Measurements from ENCODE around the gene IMMP1L. TPM values are rescaled to one million over a fixed set of nuclear protein-coding genes. Genes with fewer than 3 reads are reported as not detected.

IMMP1L gene
- total RNA-seq, 1 donor from 2014 or later = 27.1 TPM

GRCh38 chr11:31421820-31422219 lies 87.6 kb downstream of the IMMP1L start:
- DNase-seq (ENCODE audit: low read depth) = no peak
- H3K36me3 ChIP-seq (ENCODE audit: control insufficient read depth, insufficient read depth, low read length) = no peaks in the 10 kb centered on the region
- TF ChIP-seq CTCF (IDR thresholded peaks at IDR 0.05; ENCODE audit: insufficient read depth, low read length, poor library complexity, severe bottlenecking) = no peak
- H3K4me3 ChIP-seq (ENCODE audit: low read depth, low read length) = no peak overlapping the region
- no peaks in the 10 kb centered on the region for H3K27me3 ChIP-seq (ENCODE audit: control insufficient read depth, insufficient read depth, low read length)

- H3K4me3 ChIP-seq (ENCODE audit: low read depth, low read length) = no peak overlapping the region
- no peak for TF ChIP-seq CTCF (IDR thresholded peaks at IDR 0.05; ENCODE audit: insufficient read depth, low read length, poor library complexity, severe bottlenecking)
- H3K27me3 ChIP-seq (ENCODE audit: control insufficient read depth, insufficient read depth, low read length) = no peaks in the 10 kb centered on the region
- H3K36me3 ChIP-seq (ENCODE audit: control insufficient read depth, insufficient read depth, low read length) = no peaks in the 10 kb centered on the region
- DNase-seq (ENCODE audit: low read depth) = no peak
Observed at GRCh38 chr11:31419669-31420068, 89.8 kb downstream of the IMMP1L start.

- DNase-seq (ENCODE audit: low read depth) = no peak
- Histone ChIP-seq H3K36me3 (ENCODE audit: control insufficient read depth, insufficient read depth, low read length) (no peaks in the 10 kb centered on the region), H3K4me3 (ENCODE audit: low read depth, low read length) (no peak overlapping the region), H3K27me3 (ENCODE audit: control insufficient read depth, insufficient read depth, low read length) (no peaks in the 10 kb centered on the region)
- TF ChIP-seq CTCF (IDR thresholded peaks at IDR 0.05; ENCODE audit: insufficient read depth, low read length, poor library complexity, severe bottlenecking) = no peak
Observed at GRCh38 chr11:31419138-31419537, 90.3 kb downstream of the IMMP1L start.

- DNase-seq (ENCODE audit: low read depth) = no peak
- Histone ChIP-seq H3K27me3 (ENCODE audit: control insufficient read depth, insufficient read depth, low read length) (no peaks in the 10 kb centered on the region), H3K4me3 (ENCODE audit: low read depth, low read length) (no peak overlapping the region), H3K36me3 (ENCODE audit: control insufficient read depth, insufficient read depth, low read length) (no peaks in the 10 kb centered on the region)
- no peak for TF ChIP-seq CTCF (IDR thresholded peaks at IDR 0.05; ENCODE audit: insufficient read depth, low read length, poor library complexity, severe bottlenecking)
Observed at GRCh38 chr11:31417816-31418215, 91.6 kb downstream of the IMMP1L start.

- Histone ChIP-seq H3K4me3 (ENCODE audit: low read depth, low read length) (no peak overlapping the region), H3K27me3 (ENCODE audit: control insufficient read depth, insufficient read depth, low read length) (no peaks in the 10 kb centered on the region), H3K36me3 (ENCODE audit: control insufficient read depth, insufficient read depth, low read length) (no peaks in the 10 kb centered on the region)
- no peak for DNase-seq (ENCODE audit: low read depth)
- TF ChIP-seq CTCF (IDR thresholded peaks at IDR 0.05; ENCODE audit: insufficient read depth, low read length, poor library complexity, severe bottlenecking) = no peak
Observed at GRCh38 chr11:31417357-31417756, 92.1 kb downstream of the IMMP1L start.

- no peak for DNase-seq (ENCODE audit: low read depth)
- Histone ChIP-seq H3K27me3 (ENCODE audit: control insufficient read depth, insufficient read depth, low read length) (no peaks in the 10 kb centered on the region), H3K36me3 (ENCODE audit: control insufficient read depth, insufficient read depth, low read length) (no peaks in the 10 kb centered on the region), H3K4me3 (ENCODE audit: low read depth, low read length) (no peak overlapping the region)
- no peak for TF ChIP-seq CTCF (IDR thresholded peaks at IDR 0.05; ENCODE audit: insufficient read depth, low read length, poor library complexity, severe bottlenecking)
Observed at GRCh38 chr11:31415435-31415834, 94.0 kb downstream of the IMMP1L start.

Measured in kidney epithelial cell (primary cell).